Measurements from ENCODE around the gene AKAP12. TPM values are rescaled to one million over a fixed set of nuclear protein-coding genes. Genes with fewer than 3 reads are reported as not detected.

AKAP12 gene
- total RNA-seq, 1 donor from 2014 or later = 88.1 TPM

GRCh38 chr6:151325075-151326050, 85.6 kb downstream of the AKAP12 start:
- Histone ChIP-seq H3K27ac (peak overlapping the region; percentile 64), H3K4me1 (peaks cover 20% of the 10 kb centered on the region), H3K36me3 (no peaks in the 10 kb centered on the region), H3K4me3 (peak overlapping the region; percentile 47 to 64), H3K9me3 (no peaks in the 10 kb centered on the region), H3K27me3 (no peaks in the 10 kb centered on the region)
- TF ChIP-seq POLR2AphosphoS5 (IDR thresholded peaks at IDR 0.05; ENCODE audit: insufficient read depth in 1 of 2, low read depth in 1 of 2) (peak in 1 of 2 donors; percentile 51), CTCF (IDR thresholded peaks at IDR 0.05) (no peak)
- intact Hi-C loops (cut with DNase I) = loop anchor here (5.0 kb wide), 1 partner anchor 83 kb away; no protein-coding TSS in a partner anchor
- no peak for DNase-seq (ENCODE audit: extremely low spot score in 2 of 2)

- Histone ChIP-seq H3K36me3 (no peaks in the 10 kb centered on the region), H3K4me1 (peaks cover 20% of the 10 kb centered on the region), H3K4me3 (peak overlapping the region; percentile 47 to 64), H3K27me3 (no peaks in the 10 kb centered on the region), H3K9me3 (no peaks in the 10 kb centered on the region), H3K27ac (peak overlapping the region; percentile 64)
- intact Hi-C loops (cut with DNase I) = loop anchor here (5.0 kb wide), 1 partner anchor 84 kb away; no protein-coding TSS in a partner anchor
- no peak for DNase-seq (ENCODE audit: extremely low spot score in 2 of 2)
- TF ChIP-seq CTCF (IDR thresholded peaks at IDR 0.05) (no peak), POLR2AphosphoS5 (IDR thresholded peaks at IDR 0.05; ENCODE audit: insufficient read depth in 1 of 2, low read depth in 1 of 2) (no peak), POLR2A (IDR thresholded peaks at IDR 0.05) (no peak)
Measured at GRCh38 chr6:151326116-151326825, 86.5 kb downstream of the AKAP12 start.

GRCh38 chr6:151327101-151327500, 87.3 kb downstream of the AKAP12 start:
- Histone ChIP-seq H3K27me3 (no peaks in the 10 kb centered on the region), H3K4me3 (no peak overlapping the region), H3K4me1 (peaks cover 20% of the 10 kb centered on the region), H3K27ac (no peak overlapping the region), H3K9me3 (no peaks in the 10 kb centered on the region), H3K36me3 (no peaks in the 10 kb centered on the region)
- DNase-seq (ENCODE audit: extremely low spot score in 2 of 2) = no peak
- intact Hi-C loops (cut with DNase I) = loop anchor here (5.0 kb wide), 1 partner anchor 85 kb away; no protein-coding TSS in a partner anchor
- TF ChIP-seq CTCF (IDR thresholded peaks at IDR 0.05) (no peak), POLR2AphosphoS5 (IDR thresholded peaks at IDR 0.05; ENCODE audit: insufficient read depth in 1 of 2, low read depth in 1 of 2) (no peak), POLR2A (IDR thresholded peaks at IDR 0.05) (no peak)

DNA sequence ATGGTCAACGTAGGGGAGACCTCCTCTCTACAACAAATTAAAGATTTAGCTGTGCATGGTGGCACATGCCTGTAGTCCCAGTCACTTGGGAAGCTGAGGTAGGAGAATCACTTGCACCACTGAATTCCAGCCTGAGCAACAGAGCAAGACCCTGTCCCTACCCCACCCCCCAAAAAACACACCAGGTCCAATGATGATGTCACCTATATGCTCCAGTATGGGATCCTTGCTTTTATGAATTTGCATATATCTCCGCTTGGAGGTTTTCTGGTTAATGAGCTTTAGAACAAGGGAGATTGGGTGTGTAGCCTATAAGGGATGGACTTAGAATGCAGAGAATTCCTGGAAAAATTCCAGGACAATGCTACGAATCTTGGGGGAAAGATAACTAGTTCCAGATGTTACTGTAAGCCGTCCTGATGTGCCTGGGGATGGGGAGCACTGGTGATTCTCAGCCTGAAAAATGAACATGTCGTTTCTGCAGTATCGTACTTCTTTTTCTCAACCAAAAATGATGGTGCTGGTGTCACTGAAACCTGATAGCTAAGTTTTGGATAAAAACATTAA, 90.4 kb downstream of the AKAP12 start:
- no peaks in the 10 kb centered on the region for H3K9me3 ChIP-seq
- H3K27ac ChIP-seq = no peak overlapping the region
- peaks cover 6% of the 10 kb centered on the region for H3K4me1 ChIP-seq
- intact Hi-C loops (cut with DNase I) = no loop called here
- TF ChIP-seq CTCF (IDR thresholded peaks at IDR 0.05) (no peak), POLR2AphosphoS5 (IDR thresholded peaks at IDR 0.05; ENCODE audit: insufficient read depth in 1 of 2, low read depth in 1 of 2) (no peak), POLR2A (IDR thresholded peaks at IDR 0.05) (no peak)
- no peaks in the 10 kb centered on the region for H3K36me3 ChIP-seq
- H3K27me3 ChIP-seq = no peaks in the 10 kb centered on the region
- no peak overlapping the region for H3K4me3 ChIP-seq
- no peak for DNase-seq (ENCODE audit: extremely low spot score in 2 of 2)

All from vagina (tissue), 2 donors.